Tibial nerve (tissue), 4 donors: Measurements from ENCODE around the gene SLC6A9. TPM values are rescaled to one million over a fixed set of nuclear protein-coding genes. Genes with fewer than 3 reads are reported as not detected.
A peak's percentile ranks its signal among the peaks of the same experiment; 100 is the strongest.

Experiments
- DNase-seq, 2 donors: peaks; one replicate each; pipeline ENCODE4 v3.0.0-alpha.2; 2019; ENCODE audit warnings: low spot score in 2 of 2
- H3K27ac ChIP-seq, 4 donors: fragments of 200-600 bp; sonication (generic) in 3 of 4; one replicate each; pipeline ENCODE4 v1.5.1; 2017 to 2019; ENCODE audit warnings: mild to moderate bottlenecking in 1 of 4
- H3K27me3 ChIP-seq, 2 donors: fragments of 200-600 bp; sonication (generic) in 1 of 2; one replicate each; pipeline versions ENCODE4 v1.5.1 to v1.6.0; 2017 to 2019
- H3K36me3 ChIP-seq, 3 donors: fragments of 200-600 bp; sonication (generic); one replicate each; pipeline ENCODE4 v1.5.1; 2018 to 2019
- H3K4me1 ChIP-seq, 4 donors: fragments of 200-600 bp; sonication (generic) in 3 of 4; one replicate each; pipeline ENCODE4 v1.5.1; 2017 to 2019
- H3K4me3 ChIP-seq, 4 donors: fragments of 200-600 bp; sonication (generic) in 3 of 4; one replicate each; pipeline ENCODE4 v1.5.1; 2017 to 2019; ENCODE audit warnings: mild to moderate bottlenecking in 1 of 4, moderate library complexity in 1 of 4
- H3K9me3 ChIP-seq, 4 donors: fragments of 200-600 bp; sonication (generic) in 3 of 4; one replicate each; pipeline ENCODE4 v1.5.1; 2017 to 2019
- EP300 ChIP-seq, 2 donors: sonication (generic); formaldehyde crosslinking; IDR thresholded peaks; one replicate each; pipeline ENCODE4 v1.6.1; 2017; ENCODE audit warnings: antibody characterized with exemption in 2 of 2, mild to moderate bottlenecking in 1 of 2
- POLR2A ChIP-seq, 2 donors: fragments of 450-650 bp; IDR thresholded peaks; one replicate each; pipeline ENCODE4 v1.6.1; 2017; ENCODE audit warnings: antibody characterized with exemption in 2 of 2, mild to moderate bottlenecking in 2 of 2, moderate library complexity in 2 of 2
- WGBS, 2 donors: methylation state at CpG; one replicate each; pipeline ENCODE4 v1.1.5; 2018; 5-methylcytosine and 5-hydroxymethylcytosine counted together
- total RNA-seq, 4 donors: library from RNA; depleted of rRNA; stranded (reverse); fragments of >200 nt; gene quantifications; one replicate each; pipeline ENCODE4 v1.1.0, GENCODE V29; 2016
- TF ChIP-seq, protein P1 (sequence below), 5 experiments: fragments of 200-600 bp in 3 of 5; fragments of 450-650 bp in 2 of 5; sonication (generic) in 3 of 5; IDR thresholded peaks; one replicate each; pipeline ENCODE4 v1.5.1; 2016 to 2019; ENCODE audit warnings: antibody characterized with exemption in 5 of 5, mild to moderate bottlenecking in 3 of 5, moderate library complexity in 2 of 5

Gene SLC6A9
- total RNA-seq, 4 donors from 2014 or later: 0.42 to 1.8 (median 0.83) TPM

DNA sequence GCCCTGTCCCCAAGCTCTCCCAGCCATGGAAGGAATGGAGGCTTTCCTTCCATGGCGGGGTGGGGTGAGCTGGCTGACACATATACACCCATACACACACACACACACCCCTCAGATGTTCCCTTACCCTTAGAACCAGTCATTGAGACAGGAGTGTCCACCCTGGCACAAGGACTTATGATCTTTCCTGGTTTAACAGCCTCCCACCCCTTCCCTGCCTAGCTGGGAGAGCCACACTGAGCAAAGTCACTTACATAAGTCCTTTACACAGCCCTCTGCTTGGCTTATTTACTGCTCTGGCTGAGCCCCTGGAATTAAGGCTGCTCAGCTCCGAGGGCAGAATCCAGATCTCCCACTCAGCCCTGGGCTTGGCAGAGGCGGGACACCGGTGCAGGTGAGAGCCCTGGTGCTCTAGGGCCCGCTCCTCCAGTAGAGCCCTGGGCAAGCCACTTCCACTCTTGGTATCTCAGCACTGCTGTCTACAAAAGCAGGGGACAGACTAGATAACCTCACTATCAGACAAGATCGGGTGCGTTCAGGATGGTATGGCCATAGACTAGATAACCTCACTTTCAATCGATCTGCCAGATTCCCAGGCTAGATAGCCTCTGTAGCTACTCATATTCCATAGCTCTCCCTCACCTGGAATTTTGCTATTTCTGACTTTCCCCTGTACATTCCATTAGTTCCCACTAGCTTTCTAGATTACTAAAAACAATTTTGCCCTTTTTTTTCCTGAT, 16.7 kb downstream of the SLC6A9 start:
- TF ChIP-seq, protein P1, sequence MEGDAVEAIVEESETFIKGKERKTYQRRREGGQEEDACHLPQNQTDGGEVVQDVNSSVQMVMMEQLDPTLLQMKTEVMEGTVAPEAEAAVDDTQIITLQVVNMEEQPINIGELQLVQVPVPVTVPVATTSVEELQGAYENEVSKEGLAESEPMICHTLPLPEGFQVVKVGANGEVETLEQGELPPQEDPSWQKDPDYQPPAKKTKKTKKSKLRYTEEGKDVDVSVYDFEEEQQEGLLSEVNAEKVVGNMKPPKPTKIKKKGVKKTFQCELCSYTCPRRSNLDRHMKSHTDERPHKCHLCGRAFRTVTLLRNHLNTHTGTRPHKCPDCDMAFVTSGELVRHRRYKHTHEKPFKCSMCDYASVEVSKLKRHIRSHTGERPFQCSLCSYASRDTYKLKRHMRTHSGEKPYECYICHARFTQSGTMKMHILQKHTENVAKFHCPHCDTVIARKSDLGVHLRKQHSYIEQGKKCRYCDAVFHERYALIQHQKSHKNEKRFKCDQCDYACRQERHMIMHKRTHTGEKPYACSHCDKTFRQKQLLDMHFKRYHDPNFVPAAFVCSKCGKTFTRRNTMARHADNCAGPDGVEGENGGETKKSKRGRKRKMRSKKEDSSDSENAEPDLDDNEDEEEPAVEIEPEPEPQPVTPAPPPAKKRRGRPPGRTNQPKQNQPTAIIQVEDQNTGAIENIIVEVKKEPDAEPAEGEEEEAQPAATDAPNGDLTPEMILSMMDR (IDR thresholded peaks at IDR 0.05): no peak
- no peak for TF ChIP-seq POLR2A (IDR thresholded peaks at IDR 0.05)
- no peak for TF ChIP-seq EP300 (IDR thresholded peaks at IDR 0.05)
- Histone ChIP-seq H3K4me1 (peaks cover 0 to 72% (median 31%) of the 10 kb centered on the region in 4 donors), H3K36me3 (no peaks in the 10 kb centered on the region), H3K9me3 (no peaks in the 10 kb centered on the region), H3K27me3 (no peaks in the 10 kb centered on the region), H3K27ac (no peak overlapping the region), H3K4me3 (no peak overlapping the region)
- DNase-seq: no peak
- 73 to 77% methylated on average over 8 of the region's 8 CpGs for WGBS, 2 donors

DNA sequence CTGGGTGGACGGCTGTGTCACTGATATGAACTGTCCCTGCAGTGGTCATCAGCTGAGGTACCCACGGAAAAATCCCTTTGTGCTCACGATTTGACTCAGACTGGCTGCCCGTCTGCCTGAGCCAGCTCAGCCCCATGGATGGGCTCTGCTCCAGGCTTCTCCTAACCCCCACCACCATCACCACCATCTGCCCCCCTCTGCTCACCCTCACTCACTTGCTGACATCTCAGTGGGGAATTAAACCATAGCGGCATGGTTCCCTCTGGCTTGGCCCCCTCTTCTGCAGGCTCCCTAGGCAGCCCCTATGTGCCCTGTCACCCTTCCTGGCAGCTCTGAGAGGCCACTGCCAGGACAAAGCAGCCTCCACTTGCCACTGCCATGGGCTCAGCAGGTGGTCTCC, 17.3 kb downstream of the SLC6A9 start:
- no peak overlapping the region for H3K4me3 ChIP-seq
- H3K27me3 ChIP-seq: no peaks in the 10 kb centered on the region
- no peaks in the 10 kb centered on the region for H3K9me3 ChIP-seq
- H3K36me3 ChIP-seq: no peaks in the 10 kb centered on the region
- TF ChIP-seq EP300 (IDR thresholded peaks at IDR 0.05) (no peak), POLR2A (IDR thresholded peaks at IDR 0.05) (no peak)
- TF ChIP-seq, protein P1 (IDR thresholded peaks at IDR 0.05): no peak
- no peak for DNase-seq
- peaks cover 0 to 69% (median 31%) of the 10 kb centered on the region in 4 donors for H3K4me1 ChIP-seq
- WGBS, 2 donors: 42 to 47% methylated on average over 5 of the region's 5 CpGs
- no peak overlapping the region for H3K27ac ChIP-seq

DNA sequence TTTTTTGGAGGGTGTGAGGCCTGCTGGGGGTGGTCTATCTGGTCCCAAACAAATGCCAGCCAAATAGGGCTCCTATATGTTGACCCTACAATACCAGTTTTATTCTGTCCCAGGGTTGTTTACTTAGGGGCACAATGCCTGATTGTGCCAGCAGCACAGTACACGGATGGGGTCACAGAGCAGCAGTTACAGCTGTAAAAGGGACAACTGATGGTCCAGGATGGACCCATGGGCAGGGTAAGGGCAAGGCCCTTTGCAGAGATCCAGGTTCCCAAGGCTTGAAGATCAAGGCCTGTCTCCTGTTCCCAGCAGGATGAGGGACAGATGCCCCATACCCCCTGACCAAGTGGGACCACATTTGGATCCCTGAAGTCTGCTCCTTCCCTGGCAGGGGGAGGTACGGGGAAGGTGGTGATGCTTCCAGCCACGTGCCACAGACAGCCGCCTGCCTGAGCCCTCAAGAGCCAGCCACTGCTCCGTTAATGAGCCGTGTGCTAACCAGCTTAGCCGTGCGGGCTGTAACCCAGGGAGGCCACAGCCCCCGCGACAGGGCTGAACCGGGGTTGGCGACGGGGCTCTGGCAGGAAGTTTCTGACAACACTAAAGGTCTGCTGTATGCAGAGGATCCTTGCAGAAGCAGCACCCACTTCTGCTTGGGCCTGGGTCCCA, 18.2 kb downstream of the SLC6A9 start:
- WGBS, 2 donors: 27 to 51% methylated on average over 13 of the region's 13 CpGs
- H3K27ac ChIP-seq: peak overlapping the region in 2 of 4 donors; percentile 17 to 47
- DNase-seq: no peak
- no peaks in the 10 kb centered on the region for H3K36me3 ChIP-seq
- peaks cover 0 to 69% (median 31%) of the 10 kb centered on the region in 4 donors for H3K4me1 ChIP-seq
- H3K9me3 ChIP-seq: no peaks in the 10 kb centered on the region
- no peak overlapping the region for H3K4me3 ChIP-seq
- no peaks in the 10 kb centered on the region for H3K27me3 ChIP-seq
- TF ChIP-seq, protein P1 (IDR thresholded peaks at IDR 0.05): no peak
- TF ChIP-seq EP300 (IDR thresholded peaks at IDR 0.05) (no peak), POLR2A (IDR thresholded peaks at IDR 0.05) (no peak)

DNA sequence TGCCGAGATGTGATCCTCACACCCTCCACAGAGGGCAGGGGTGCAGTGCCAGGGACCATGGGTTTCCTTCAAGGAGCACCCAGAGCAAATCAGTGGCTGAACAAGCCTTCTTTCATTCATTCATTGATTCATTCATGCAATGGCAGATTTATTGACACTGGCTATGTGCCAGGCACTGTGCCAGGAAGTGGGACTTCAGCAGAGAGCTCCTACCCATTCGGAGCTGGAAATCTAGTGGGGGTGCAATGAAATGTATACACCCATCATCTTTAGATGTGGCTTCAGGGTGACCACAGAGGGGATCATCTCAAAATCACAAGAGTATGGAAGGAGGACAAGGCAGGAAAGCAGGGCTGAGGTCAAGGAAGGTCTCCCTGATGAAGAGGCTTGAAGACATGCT, 18.9 kb downstream of the SLC6A9 start:
- H3K9me3 ChIP-seq: no peaks in the 10 kb centered on the region
- H3K27me3 ChIP-seq: no peaks in the 10 kb centered on the region
- TF ChIP-seq, protein P1 (IDR thresholded peaks at IDR 0.05): no peak
- TF ChIP-seq EP300 (IDR thresholded peaks at IDR 0.05) (no peak), POLR2A (IDR thresholded peaks at IDR 0.05) (no peak)
- H3K4me3 ChIP-seq: no peak overlapping the region
- no peaks in the 10 kb centered on the region for H3K36me3 ChIP-seq
- 27 to 51% methylated on average over 2 of the region's 2 CpGs for WGBS, 2 donors
- peak overlapping the region in 1 of 4 donors; percentile 76 for H3K27ac ChIP-seq
- peaks cover 0 to 70% (median 31%) of the 10 kb centered on the region in 4 donors for H3K4me1 ChIP-seq
- DNase-seq: no peak

DNA sequence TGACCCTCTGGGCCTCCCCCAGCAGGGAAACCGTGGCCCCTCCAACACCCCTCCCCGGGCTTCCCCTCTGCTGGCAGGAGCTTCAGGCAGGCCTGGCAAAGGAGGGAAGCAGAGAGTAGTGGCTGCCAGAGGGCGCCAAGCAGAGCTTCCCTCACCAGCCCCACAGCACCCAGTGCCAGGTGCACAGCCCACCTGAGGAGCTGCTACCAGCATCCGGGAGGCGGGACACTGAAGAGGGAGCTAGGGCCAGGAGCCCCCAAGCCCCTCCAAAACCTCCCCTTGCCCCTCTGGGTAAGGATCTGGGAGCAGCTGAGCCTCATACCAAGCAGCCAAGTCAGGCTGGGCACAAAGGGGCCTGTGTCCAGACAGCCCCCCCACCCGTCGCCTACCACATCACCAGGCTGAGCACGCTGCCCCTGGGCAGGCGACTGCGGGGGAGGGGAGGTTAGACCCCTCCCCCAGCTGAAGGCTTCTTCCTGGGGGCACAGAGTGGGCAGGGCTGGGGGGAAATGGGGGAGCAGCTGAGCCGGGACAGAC, 20.3 kb downstream of the SLC6A9 start:
- WGBS, 2 donors: 31 to 62% methylated on average over 3 to 11 of the region's 11 CpGs
- Histone ChIP-seq H3K9me3 (no peaks in the 10 kb centered on the region), H3K36me3 (no peaks in the 10 kb centered on the region), H3K4me1 (peaks cover 0 to 73% (median 29%) of the 10 kb centered on the region in 4 donors), H3K27me3 (no peaks in the 10 kb centered on the region), H3K4me3 (no peak overlapping the region), H3K27ac (peak overlapping the region in 3 of 4 donors; percentile 19 to 82 (median 76))
- TF ChIP-seq EP300 (IDR thresholded peaks at IDR 0.05): peak in 1 of 2 donors; percentile 22
- TF ChIP-seq, protein P1 (IDR thresholded peaks at IDR 0.05): no peak
- TF ChIP-seq POLR2A (IDR thresholded peaks at IDR 0.05): no peak
- DNase-seq: no peak
